ENCODE results near the gene DGKQ. TPM values are rescaled to one million over a fixed set of nuclear protein-coding genes. Genes with fewer than 3 reads are reported as not detected.

DGKQ gene
- total RNA-seq, 1 experiment from 2014 or later, result 12.6 TPM

DNA sequence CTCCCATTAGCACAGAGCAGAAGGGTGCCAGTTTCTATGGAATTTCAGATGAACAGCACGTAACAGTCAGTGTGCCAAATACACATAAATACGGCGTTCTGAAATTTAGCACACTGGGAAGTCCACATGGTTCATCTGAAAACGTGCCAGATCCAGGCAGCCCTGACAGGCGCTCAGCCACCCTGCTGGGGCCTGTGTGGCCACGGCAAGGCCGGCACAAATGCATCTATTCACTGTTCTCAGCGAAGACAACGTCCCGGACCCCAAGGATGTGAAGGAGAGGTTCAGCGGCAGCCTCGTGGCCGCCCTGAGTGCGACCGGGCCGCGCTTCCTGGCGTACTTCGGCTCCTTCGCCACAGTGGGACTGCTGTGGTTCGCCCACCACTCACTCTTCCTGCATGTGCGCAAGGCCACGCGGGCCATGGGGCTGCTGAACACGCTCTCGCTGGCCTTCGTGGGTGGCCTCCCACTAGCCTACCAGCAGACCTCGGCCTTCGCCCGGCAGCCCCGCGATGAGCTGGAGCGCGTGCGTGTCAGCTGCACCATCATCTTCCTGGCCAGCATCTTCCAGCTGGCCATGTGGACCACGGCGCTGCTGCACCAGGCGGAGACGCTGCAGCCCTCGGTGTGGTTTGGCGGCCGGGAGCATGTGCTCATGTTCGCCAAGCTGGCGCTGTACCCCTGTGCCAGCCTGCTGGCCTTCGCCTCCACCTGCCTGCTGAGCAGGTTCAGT is 15.6 kb downstream of the DGKQ start:
- in situ Hi-C loops (cut with HindIII; ENCODE audit: low pct_unique_long_range_greater_than_20kb, low sequenced_read_pairs), result no loop called here
- no peak for DNase-seq (ENCODE audit: low read depth, low spot score)

DNA sequence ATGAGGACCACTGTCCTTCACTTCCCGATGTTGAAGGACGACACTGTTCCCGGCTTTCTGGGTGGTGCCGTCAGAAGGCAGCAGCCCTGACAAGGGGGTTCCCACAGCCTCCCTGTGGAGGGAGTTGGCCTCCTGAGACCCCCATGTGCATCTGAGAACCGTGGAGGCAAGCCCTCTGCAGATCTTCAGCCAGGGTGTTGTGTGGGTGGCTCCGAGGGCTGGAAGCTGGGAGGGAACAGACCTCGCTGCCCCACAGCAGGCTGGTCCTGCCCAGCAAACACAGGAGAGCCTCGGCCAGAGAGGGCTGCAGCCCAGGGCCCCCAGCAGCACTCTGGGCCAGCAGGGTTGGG is 16.2 kb downstream of the DGKQ start:
- DNase-seq (ENCODE audit: low read depth, low spot score), result no peak
- in situ Hi-C loops (cut with HindIII; ENCODE audit: low pct_unique_long_range_greater_than_20kb, low sequenced_read_pairs), result no loop called here

DNA sequence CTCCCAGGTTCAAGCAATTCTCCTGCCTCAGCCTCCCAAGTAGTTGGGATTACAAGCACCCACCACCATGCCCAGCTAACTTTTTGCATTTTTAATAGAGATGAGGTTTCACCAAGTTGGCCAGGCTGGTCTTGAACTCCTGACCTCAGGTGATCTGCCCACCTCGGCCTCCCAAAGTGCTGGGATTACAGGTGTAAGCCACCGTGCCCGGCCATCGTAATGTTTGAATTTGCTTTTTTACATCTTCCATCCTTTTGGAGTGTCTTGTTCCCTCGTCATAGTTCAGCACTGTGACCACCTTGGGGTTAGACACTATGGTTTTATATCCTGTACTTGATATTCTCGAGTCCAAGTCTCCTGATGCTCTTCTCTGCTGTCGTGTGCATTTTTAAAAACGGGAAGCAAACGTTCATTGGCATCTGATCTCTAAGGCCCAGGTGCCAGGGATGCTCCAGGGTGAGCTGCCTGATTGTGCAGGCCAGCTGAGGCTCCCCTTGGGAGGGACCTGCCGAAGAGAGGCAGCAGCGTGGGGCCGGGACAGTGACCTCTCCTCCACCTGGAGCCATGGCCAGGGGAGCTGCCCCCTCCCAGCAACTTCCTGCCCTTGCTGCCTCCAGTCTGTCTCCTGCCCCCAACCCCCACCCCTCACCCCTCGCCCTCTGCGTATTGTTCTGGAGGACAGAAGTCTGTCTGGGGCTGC is 16.7 kb downstream of the DGKQ start:
- in situ Hi-C loops (cut with HindIII; ENCODE audit: low pct_unique_long_range_greater_than_20kb, low sequenced_read_pairs), result no loop called here
- no peak for DNase-seq (ENCODE audit: low read depth, low spot score)

DNA sequence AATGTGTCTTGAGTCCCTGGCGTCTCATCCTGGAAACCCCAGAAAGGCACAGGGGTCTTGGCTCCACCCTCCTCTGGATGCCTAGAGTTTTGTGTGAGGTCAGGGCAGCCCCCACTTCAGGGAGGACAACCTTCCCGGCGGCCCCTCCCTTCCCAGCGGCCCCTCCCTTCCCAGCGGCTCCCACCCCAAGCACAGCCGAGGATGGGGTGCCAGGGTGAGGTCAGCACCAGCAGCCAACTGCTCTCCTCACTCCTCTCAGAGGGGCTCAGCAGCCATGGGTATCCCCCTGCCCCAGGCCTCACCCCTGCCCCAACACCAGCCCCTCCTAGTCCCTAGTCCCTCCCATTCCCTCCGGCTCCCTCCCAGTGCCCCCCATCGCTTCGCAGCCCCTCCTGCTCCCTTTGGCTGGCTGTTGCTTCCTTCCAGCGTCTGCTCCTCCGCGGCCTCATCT is 17.4 kb downstream of the DGKQ start:
- no peak for DNase-seq (ENCODE audit: low read depth, low spot score)
- in situ Hi-C loops (cut with HindIII; ENCODE audit: low pct_unique_long_range_greater_than_20kb, low sequenced_read_pairs), result no loop called here

DNA sequence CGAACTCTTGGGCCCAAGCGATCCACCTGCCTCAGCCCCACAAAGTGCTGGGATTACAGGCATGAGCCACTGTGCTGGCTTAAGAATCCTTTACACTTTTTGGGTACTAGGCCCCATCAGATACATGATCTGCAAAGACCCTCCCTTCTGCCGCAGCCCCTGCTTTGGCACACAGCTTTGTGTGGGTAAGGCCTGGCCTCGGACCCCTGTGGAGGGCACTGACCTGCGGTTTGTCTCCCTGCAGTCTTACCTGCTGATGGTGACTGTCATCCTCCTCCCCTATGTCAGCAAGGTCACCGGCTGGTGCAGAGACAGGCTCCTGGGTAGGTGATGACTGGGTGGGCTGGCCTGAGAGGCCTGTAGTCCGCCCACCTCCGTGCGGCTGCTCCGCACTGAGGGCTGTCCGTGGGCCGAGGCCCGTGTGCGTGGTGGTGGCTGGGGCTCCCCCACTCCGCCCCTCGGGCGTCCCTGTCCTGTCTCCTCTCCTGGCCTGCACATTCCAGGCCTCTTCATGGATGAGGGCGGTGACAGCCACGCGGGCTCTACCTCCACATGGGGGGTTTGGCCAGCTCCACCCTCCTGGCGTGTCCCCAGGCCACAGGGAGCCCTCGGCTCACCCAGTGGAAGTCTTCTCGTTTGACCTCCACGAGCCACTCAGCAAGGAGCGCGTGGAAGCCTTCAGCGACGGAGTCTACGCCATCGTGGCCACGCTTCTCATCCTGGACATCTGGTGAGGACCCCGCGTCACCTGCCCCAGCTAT is 18.0 kb downstream of the DGKQ start:
- in situ Hi-C loops (cut with HindIII; ENCODE audit: low pct_unique_long_range_greater_than_20kb, low sequenced_read_pairs), result no loop called here
- DNase-seq (ENCODE audit: low read depth, low spot score), result no peak

DNA sequence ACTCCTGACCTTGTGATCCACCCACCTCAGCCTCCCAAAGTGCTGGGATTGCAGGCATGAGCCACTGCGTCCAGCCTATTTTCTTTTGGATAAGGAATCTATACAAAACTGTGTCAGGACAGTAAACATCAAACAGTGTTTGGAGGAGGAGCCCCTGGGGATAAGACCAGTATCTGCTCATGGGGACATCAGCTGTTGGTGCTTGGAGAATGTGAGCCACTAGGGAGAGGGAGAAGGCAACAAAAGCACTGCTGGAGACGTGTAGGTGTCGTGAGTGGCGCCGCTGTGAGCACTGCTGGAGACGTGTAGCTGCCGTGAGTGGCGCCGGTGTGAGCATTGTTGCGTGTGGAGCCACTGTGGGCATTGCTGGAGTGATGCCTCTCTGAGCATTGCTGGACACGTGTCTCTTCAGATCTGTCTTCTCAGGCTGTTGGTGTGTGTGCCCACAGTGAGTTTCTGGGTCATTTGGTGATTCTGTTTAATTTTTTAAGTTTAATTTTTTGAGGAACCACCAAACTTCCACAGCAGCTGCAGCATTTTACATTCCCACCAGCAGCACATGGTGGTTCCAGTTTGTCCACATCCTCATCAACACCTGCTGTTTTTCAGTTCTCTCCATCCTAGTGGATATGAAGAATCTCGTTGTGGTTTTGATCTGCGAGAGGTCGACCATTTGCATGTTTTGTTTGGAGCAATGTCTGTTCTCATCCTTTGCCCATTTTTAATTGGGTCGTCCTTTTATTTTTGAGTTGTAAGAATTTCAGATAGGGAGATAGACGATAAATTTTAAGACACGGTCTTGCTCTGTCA is 19.0 kb downstream of the DGKQ start:
- no peak for DNase-seq (ENCODE audit: low read depth, low spot score)

DNA sequence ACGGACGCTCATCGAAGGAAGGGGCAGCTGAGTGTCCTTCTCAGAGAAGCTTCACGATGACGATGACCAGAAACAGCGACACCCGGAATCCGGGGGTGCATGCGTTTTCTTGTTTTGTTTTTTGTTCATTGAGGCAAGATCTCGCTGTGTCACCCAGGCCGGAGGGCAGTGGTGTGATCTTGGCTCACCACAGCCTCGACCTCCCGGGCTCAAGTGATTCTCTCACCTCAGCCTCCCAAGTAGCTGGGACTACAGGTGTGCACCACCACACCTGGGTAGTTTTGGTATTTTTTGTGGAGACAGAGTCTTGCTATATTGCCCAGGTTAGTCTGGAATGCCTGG is 19.8 kb downstream of the DGKQ start:
- in situ Hi-C loops (cut with HindIII; ENCODE audit: low pct_unique_long_range_greater_than_20kb, low sequenced_read_pairs), result no loop called here
- DNase-seq (ENCODE audit: low read depth, low spot score), result no peak

More for the DNA sequence above, 19.0 kb downstream of the DGKQ start:
- in situ Hi-C loops (cut with HindIII; ENCODE audit: low pct_unique_long_range_greater_than_20kb, low sequenced_read_pairs), result no loop called here

DNA sequence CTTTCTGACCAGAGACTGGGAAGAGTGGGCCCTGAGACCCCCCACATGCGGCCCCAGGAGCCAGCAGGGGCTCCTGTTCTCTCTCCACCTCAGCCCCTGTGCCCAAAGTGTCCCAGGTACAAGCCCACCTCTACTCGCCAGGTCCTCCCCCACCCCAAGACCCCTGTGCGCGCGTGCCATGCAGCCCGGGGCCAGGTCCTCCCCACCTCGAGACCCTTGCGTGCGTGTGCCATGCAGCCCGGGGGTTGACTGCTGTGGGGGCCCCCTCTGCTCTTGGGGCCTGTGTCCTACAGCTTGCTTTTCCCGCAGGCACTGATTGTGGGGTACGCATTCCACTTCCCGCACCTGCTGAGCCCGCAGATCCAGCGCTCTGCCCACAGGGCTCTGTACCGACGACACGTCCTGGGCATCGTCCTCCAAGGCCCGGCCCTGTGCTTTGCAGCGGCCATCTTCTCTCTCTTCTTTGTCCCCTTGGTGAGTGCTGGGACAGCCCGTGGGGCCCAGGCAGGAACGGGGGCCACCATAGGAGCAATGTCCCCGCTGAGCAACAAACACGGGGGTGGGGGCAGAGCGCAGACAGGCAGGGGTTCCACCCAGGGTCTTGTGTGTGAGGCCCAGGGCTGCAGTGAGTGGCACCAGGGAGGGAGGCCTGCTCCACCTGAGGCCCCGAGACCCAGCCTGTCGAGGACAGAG is 20.3 kb downstream of the DGKQ start:
- in situ Hi-C loops (cut with HindIII; ENCODE audit: low pct_unique_long_range_greater_than_20kb, low sequenced_read_pairs), result no loop called here
- DNase-seq (ENCODE audit: low read depth, low spot score), result no peak

DNA sequence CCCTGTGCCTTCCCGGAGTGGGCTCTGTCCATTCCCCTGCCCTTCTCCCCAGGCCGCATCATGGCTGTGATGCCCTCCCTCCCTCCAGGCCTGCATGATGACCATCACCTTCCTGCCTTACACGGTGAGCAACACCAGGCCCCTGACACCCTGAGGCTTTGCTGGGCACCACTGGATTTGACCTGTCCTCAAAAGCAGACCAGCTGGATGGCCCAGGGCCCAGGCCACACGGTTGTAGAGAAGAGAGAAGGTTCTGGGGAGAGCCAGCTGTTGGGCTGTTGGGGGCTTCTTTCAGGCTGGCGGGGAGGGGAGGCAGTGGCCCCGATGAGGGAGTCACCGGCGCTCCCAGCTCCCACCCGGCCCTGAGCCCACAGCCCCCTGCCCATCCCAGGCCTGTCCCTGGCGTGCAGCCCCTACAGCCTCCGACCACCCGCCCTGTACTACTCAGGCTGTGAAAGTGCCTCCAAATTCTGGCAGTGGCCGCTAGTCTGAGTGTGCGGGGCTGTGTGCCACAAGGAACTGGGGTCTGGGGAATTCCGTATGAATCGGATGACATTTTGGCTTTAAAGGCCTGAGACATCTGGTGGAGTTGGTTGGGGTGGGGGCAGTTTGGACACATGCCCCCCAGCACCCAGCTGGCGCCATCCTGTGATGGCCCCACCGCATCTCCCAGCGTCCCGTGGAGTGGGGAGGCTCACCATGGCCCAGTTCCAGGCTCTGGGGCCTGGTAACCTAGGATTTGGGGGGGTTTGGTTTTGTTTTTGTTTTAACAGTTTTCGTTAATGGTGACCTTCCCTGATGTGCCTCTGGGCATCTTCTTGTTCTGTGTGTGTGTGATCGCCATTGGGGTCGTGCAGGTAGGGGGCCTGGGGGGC is 21.5 kb downstream of the DGKQ start:
- DNase-seq (ENCODE audit: low read depth, low spot score), result no peak
- in situ Hi-C loops (cut with HindIII; ENCODE audit: low pct_unique_long_range_greater_than_20kb, low sequenced_read_pairs), result no loop called here

DNA sequence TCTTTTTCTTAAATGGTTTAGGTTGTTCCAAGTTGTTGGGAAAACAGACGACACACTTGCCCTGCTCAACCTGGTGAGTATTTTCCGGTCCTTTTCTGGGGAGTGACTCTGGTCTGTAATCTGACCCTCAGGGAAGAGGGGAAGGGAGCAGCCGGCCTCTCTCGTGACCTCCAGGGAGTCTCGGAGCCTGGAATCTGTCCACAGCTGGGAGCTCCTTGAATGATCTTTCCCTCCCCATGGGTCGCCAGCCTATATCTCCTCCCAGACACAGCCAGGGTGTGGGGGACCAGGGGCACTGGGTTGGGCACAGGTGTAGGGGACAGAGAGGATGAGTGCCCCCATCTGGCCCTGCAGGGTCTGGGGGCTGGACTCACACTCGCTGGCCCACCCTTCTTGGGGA is 22.2 kb downstream of the DGKQ start:
- no peak for DNase-seq (ENCODE audit: low read depth, low spot score)
- in situ Hi-C loops (cut with HindIII; ENCODE audit: low pct_unique_long_range_greater_than_20kb, low sequenced_read_pairs), result no loop called here

DNA sequence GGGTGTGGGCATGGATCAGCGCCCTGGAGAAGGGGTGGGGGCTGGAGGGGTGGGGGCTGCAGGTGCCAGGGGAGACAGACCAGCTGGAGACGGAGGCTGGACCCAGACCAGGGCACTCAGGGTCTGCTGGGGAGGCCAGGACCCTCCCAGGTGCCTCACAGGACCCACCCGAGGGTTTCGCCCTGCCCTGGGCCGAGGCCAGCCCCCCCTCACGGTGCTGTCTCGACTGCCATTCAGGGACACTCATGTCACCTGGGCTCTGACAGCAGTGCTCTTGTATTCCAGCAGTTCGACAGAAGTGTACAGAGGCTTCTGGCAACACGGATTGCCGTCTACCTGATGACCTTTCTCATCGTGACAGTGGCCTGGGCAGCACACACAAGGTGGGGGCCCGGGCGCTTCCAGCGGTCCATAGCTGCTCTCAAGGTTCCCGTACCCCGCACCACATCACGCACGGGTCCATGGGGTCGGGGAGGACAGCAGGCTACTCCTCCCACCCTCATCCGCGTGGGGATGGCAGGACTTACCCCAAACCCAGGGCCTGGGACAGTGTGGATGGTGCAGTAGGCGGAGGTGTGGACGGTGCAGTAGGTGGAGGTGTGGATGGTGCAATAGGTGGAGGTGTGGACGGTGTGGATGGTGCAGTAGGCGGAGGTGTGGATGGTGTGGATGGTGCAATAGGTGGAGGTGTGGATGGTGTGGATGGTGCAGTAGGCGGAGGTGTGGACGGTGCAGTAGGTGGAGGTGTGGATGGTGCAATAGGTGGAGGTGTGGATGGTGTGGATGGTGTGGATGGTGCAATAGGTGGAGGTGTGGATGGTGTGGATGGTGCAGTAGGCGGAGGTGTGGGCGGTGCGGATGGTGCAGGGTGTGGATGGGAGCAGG is 23.0 kb downstream of the DGKQ start:
- in situ Hi-C loops (cut with HindIII; ENCODE audit: low pct_unique_long_range_greater_than_20kb, low sequenced_read_pairs), result no loop called here
- no peak for DNase-seq (ENCODE audit: low read depth, low spot score)

DNA sequence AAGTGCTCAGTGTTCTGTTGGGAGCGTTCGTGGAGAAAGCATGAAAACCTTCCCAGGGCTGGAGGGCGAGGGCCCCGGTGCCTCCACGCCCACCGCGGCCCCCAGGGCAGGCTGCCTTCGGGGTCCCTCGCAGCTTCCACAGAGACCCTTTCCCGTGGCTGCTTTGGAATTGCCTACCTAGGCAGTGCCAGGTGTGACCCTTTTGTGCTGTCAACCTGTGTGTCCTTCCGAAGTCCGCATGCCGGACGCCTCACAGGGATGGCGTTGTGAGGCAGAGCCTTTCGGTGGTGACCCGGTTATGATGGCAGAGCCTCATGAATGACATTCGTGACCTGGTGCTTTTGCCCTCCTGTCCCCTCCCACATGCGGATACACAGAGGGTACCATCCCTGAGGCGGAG is 23.7 kb downstream of the DGKQ start:
- in situ Hi-C loops (cut with HindIII; ENCODE audit: low pct_unique_long_range_greater_than_20kb, low sequenced_read_pairs), result no loop called here
- DNase-seq (ENCODE audit: low read depth, low spot score), result no peak

DNA sequence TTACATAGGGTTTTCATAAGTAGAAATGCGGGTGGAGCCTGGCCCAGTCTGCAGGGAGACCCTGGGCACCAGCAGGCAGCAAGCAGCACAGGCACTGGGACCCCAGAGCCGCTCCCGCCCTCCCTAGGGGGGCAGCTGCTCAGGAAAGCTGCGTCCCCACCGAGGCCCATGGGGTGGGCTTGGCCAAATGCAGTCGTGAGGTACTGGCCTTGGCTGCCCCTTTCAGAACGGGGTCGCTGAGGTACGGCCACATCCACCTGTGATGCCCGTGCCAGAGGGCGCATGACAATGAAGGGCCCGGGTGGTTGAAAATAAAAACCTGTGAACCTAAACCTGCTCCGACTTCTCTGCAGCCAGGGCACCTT is 24.5 kb downstream of the DGKQ start:
- in situ Hi-C loops (cut with HindIII; ENCODE audit: low pct_unique_long_range_greater_than_20kb, low sequenced_read_pairs), result no loop called here
- DNase-seq (ENCODE audit: low read depth, low spot score), result no peak

DNA sequence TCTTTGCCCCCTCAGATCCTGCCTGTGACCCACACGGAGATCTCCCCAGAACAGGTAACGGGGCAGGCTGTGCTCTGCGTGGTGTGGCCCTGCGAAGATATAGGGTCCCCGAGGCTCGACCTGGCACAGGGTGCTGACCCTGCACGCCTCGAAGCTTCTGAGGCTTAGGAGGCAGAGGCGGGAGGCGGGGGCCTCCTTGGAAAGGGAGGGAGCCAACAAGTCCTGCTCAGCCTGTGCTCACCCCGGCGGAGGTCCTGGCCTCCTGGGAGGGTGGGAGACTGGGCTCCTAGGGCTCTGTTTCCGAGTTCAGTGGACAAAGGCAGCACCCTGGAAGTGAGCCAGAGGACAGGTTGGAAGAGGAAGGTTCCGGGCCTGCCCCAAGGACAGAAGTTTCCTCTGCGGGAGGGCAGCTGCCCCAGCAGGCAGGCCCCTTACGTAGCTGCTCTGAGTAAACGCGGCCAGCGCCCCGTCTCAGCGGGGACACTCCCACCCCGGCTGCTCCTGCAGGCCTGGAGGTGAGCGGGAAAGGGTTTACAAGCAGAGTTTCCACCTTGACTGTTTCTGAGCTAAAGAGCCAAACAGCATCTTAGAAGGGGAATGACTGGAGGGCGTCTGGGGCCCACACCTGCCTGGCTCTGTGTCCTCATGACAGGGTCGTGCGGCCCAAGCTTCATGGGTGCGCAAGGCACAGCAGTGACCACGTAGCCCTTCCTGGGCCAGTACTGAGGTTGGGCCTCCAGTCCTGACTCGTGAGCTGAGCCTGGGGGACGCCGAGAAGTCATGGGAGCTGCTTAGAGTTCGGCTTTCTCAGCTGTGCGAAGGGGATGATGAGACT is 25.1 kb downstream of the DGKQ start:
- DNase-seq (ENCODE audit: low read depth, low spot score), result no peak
- in situ Hi-C loops (cut with HindIII; ENCODE audit: low pct_unique_long_range_greater_than_20kb, low sequenced_read_pairs), result no loop called here

DNA sequence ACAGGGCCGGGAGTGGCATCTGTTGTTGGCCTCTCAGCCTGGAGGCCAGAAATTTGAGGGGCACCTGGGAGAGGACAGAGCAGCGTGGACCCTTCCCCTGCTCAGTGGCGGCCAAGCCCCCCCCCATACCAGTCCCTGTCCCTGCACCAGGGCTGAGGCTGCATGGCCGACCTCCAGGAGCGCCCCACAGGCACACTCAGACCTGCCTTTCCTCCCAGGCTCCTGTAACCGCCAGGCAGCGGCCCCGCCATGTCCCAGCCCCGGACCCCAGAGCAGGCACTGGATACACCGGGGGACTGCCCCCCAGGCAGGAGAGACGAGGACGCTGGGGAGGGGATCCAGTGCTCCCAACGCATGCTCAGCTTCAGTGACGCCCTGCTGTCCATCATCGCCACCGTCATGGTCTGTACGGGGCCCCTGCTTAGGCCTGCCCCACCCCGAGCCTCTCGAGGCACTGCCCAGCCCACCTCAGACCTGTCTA is 25.8 kb downstream of the DGKQ start:
- DNase-seq (ENCODE audit: low read depth, low spot score), result no peak
- in situ Hi-C loops (cut with HindIII; ENCODE audit: low pct_unique_long_range_greater_than_20kb, low sequenced_read_pairs), result no loop called here
